HG03457 (cell line): ENCODE data around the gene PSME3IP1.
"Not testable (repeated sequence)": the region's sequence is repeated elsewhere in the genome, so short reads cannot be mapped to it uniquely, and the experiment has no call there.

ENCODE experiments used
- ATAC-seq: cut with Tn5 transposase; IDR thresholded peaks from one replicate; pipeline ENCODE4 v1.9.1; 2021; ENCODE audit warnings: moderate number of reproducible peaks; ENCODE audit not compliant: unreplicated experiment

Gene PSME3IP1

DNA sequence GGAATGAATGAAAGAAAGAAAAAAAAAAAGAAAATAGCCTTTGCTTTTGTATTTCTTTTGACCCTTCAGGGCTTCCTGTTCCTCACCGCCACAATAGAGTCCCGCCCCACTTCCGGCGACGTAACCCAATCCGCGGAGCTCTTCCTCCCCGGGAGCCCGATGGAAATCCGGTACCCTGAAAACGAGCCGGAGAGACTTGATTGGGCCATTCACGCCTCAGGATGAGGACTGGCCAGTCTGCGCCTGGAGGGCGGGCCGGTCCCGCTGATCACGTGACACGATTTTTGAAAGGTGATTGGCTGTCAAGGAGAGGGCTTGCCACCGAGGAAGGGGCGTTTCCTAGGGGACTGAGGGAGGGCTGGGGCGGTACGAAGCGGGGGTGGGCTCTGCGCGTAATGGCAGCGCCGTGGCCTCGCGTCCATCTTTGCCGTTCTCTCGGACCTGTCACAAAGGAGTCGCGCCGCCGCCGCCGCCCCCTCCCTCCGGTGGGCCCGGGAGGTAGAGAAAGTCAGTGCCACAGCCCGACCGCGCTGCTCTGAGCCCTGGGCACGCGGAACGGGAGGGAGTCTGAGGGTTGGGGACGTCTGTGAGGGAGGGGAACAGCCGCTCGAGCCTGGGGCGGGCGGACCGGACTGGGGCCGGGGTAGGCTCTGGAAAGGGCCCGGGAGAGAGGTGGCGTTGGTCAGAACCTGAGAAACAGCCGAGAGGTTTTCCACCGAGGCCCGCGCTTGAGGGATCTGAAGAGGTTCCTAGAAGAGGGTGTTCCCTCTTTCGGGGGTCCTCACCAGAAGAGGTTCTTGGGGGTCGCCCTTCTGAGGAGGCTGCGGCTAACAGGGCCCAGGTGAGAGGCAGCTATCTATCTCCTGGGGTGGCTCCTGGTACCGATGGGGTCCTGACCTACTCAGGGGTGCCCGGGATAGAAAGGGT lies at the start of gene PSME3IP1, which contains the start of gene RSPRY1:
PSME3IP1 (minus strand) TSS at position 95 of the 927 bp plus-strand sequence. CDS start 12,185 bp downstream, outside the sequence.
RSPRY1 (plus strand) TSS at position 385 of the 927 bp plus-strand sequence. CDS start 18,330 bp downstream, outside the sequence.
- peak; percentile 88 for ATAC-seq

GRCh38 chr16:57235128-57236021 lies 49.5 kb upstream of the PSME3IP1 start:
- no peak for ATAC-seq

DNA sequence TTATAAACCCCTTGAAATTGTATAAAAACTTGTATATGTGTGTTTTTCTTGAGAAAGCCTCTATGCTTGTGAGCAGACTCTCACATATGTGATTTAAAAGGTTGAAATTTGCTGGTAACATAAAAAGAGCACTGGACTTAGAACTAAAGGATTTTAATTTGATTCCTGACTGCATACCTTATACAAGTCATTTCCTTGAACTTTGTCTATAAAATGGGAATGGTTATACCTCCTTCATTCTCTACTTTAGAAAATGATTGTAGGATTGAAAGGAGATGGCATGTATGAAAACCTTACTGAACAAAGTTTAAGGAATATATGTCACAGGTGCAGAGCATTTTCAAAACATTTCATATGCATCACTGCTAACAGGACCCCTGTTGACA lies 48.9 kb upstream of the PSME3IP1 start:
- ATAC-seq: no peak

GRCh38 chr16:57233944-57234706 lies 48.3 kb upstream of the PSME3IP1 start:
- ATAC-seq: no peak

DNA sequence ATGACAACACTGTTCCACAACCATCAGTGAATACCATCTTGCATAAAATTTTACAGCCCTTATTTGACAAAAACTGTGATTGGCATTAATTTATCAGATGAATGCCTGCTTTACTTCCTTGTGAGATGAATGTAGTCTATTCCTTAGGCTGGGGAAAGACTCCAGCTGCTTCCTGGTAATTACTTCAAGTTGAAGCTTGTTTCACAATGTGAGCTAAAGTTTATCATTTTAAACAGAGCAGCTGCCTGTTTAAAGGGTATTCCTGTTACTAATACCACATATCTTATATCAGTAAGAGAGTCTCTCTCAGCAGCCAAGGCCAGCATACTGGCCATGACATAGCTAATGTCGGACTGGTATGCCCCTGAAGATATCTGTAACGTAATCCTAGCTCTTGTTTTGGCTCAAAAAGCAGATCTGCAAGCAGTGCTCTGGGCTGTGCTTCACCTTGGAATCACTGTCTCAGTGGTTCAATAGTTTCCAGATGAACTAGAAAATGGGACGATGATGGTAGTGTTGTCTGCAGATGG lies 46.0 kb upstream of the PSME3IP1 start:
- no peak for ATAC-seq

GRCh38 chr16:57229079-57229478 lies 43.2 kb upstream of the PSME3IP1 start:
- no peak for ATAC-seq

GRCh38 chr16:57226701-57227621 lies 41.1 kb upstream of the PSME3IP1 start:
- ATAC-seq: no peak

DNA sequence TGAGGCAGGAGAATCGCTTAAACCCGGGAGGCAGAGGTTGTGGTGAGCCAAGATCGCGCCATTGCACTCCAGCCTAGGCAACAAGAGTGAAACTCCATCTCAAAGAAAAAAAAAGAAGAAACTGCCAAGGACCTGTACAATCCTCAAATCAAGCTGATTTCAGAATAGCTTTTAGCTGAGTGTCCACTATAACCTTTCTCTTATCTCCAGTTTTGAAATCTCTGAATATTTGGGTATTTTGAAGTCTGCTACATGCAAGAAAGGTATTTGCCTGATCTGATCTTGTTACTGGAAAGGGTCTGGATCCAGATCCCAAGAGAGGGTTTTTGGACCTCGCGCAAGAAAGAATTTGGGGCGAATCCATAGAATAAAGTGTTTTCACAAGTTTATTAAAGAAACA lies 40.1 kb upstream of the PSME3IP1 start:
- ATAC-seq: no peak

DNA sequence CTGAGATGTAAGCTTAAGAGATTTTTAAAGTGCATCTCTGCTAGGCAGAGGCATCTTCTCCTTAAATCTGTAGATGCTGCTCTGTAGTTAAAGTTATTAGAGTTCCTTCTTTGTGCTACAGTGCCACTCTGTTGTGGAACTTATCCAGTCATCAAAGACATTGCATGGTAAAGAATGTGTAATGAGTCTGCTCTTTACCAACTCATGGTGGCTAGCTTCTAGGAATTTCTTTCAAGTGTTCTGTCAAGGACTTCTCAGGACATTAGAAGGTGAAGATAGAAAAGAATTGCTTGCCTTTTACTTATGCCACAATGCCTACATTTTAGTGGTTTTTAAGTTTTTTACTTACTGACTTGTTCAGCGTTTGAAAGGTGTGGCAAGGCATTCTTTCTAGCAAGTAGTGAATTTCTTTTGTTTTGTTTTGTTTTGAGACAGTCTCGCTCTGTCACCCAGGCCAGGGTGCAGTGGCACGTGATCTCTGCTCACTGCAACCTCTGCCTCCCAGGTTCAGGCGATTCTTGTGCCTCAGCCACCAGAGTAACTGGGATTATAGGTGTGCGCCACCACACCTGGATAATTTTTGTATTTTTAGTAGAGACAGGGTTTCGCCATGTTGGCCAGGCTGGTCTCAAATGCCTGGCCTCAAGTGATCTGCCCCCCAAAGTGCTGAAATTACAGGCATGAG lies 39.0 kb upstream of the PSME3IP1 start:
- ATAC-seq: no peak

- ATAC-seq: no peak
These were observed 37.2 kb upstream of the PSME3IP1 start for GRCh38 chr16:57223057-57223456.

DNA sequence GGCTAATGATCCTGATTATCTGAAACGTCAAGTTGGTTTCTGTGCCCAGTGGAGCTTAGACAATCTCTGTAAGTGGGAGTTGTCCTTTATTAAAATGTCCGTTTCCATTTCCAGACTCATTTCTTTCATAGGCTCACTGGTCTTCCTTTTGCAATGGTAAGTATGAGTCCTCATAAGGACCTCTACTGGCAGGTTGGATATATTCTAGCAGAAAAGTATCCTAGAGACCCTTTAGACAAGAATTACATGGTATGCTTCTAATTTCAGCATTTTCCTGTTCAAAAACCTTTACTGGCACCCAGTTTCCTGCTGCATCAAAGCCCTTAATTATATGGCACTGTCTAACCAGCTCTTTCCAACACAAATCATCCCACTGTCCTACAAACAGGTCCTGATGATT lies 31.1 kb upstream of the PSME3IP1 start:
- no peak for ATAC-seq

- ATAC-seq: no peak
These were observed 27.6 kb upstream of the PSME3IP1 start for GRCh38 chr16:57213462-57213861.

GRCh38 chr16:57209780-57210179 lies 23.9 kb upstream of the PSME3IP1 start:
- ATAC-seq: no peak

- no peak for ATAC-seq
These were observed 23.1 kb upstream of the PSME3IP1 start for GRCh38 chr16:57208926-57209325.

DNA sequence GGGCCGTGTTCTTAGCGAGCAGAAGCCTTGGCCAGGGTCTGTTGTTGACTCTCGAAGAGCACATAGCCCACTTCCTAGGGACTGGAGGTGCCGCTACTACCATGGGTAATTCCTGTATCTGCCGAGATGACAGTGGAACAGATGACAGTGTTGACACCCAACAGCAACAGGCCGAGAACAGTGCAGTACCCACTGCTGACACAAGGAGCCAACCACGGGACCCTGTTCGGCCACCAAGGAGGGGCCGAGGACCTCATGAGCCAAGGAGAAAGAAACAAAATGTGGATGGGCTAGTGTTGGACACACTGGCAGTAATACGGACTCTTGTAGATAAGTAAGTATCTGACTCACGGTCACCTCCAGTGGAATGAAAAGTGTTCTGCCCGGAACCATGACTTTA lies 18.8 kb upstream of the PSME3IP1 start:
- ATAC-seq: no peak

- no peak for ATAC-seq
These were observed 17.6 kb upstream of the PSME3IP1 start for GRCh38 chr16:57203451-57203850.

- ATAC-seq: no peak
These were observed 16.5 kb upstream of the PSME3IP1 start for GRCh38 chr16:57202095-57202886.

- not testable (repeated sequence) for ATAC-seq
These were observed 15.1 kb upstream of the PSME3IP1 start for GRCh38 chr16:57200926-57201325.
